NCI-H524 treated with DMSO at 0.1 percent for 48 hours (cell line): Measurements from ENCODE around the gene NELL1.
"Not testable (repeated sequence)": the region's sequence is repeated elsewhere in the genome, so short reads cannot be mapped to it uniquely, and the experiment has no call there.

ENCODE experiments used
- DNase-seq: peaks from one replicate; lab custom pipeline; 2025; lab: John Stamatoyannopoulos, UW

Gene NELL1

GRCh38 chr11:21205205-21205604 is 535.8 kb downstream of the NELL1 start:
- DNase-seq = no peak

GRCh38 chr11:21225860-21226259 is 556.5 kb downstream of the NELL1 start:
- DNase-seq = no peak

GRCh38 chr11:21229224-21229623 is 559.8 kb downstream of the NELL1 start:
- DNase-seq = no peak

GRCh38 chr11:21250196-21250595 is 580.8 kb downstream of the NELL1 start:
- no peak for DNase-seq

GRCh38 chr11:21254055-21254454 is 584.7 kb downstream of the NELL1 start:
- no peak for DNase-seq

- no peak for DNase-seq
These were observed 585.4 kb downstream of the NELL1 start for GRCh38 chr11:21254790-21255189.

GRCh38 chr11:21257461-21257860 is 588.1 kb downstream of the NELL1 start:
- no peak for DNase-seq

GRCh38 chr11:21258414-21258813 is 589.0 kb downstream of the NELL1 start:
- no peak for DNase-seq

- DNase-seq = no peak
These were observed 590.7 kb downstream of the NELL1 start for GRCh38 chr11:21260101-21260500.

GRCh38 chr11:21262992-21263391 is 593.6 kb downstream of the NELL1 start:
- DNase-seq = no peak

- DNase-seq = no peak
These were observed 594.7 kb downstream of the NELL1 start for GRCh38 chr11:21264125-21264524.

- no peak for DNase-seq
These were observed 598.6 kb downstream of the NELL1 start for GRCh38 chr11:21268036-21268435.

- not testable (repeated sequence) for DNase-seq
These were observed 602.8 kb downstream of the NELL1 start for GRCh38 chr11:21272139-21272538.

GRCh38 chr11:21278840-21279239 is 609.5 kb downstream of the NELL1 start:
- no peak for DNase-seq

GRCh38 chr11:21285104-21285503 is 615.7 kb downstream of the NELL1 start:
- no peak for DNase-seq

GRCh38 chr11:21289686-21290085 is 620.3 kb downstream of the NELL1 start:
- no peak for DNase-seq

- no peak for DNase-seq
These were observed 626.1 kb downstream of the NELL1 start for GRCh38 chr11:21295508-21295907.

- no peak for DNase-seq
These were observed 632.6 kb downstream of the NELL1 start for GRCh38 chr11:21301981-21302380.

GRCh38 chr11:21306739-21307358 is 637.5 kb downstream of the NELL1 start:
- no peak for DNase-seq

GRCh38 chr11:21307874-21308273 is 638.5 kb downstream of the NELL1 start:
- no peak for DNase-seq

- DNase-seq = no peak
These were observed 647.2 kb downstream of the NELL1 start for GRCh38 chr11:21316591-21316990.

- no peak for DNase-seq
These were observed 651.7 kb downstream of the NELL1 start for GRCh38 chr11:21321072-21321471.

GRCh38 chr11:21321530-21321929 is 652.1 kb downstream of the NELL1 start:
- no peak for DNase-seq

GRCh38 chr11:21323617-21324016 is 654.2 kb downstream of the NELL1 start:
- no peak for DNase-seq

- DNase-seq = no peak
These were observed 673.8 kb downstream of the NELL1 start for GRCh38 chr11:21343204-21343603.
